Activated CD8-positive, alpha-beta memory T cell treated with anti-CD3 and anti-CD28 coated beads for 24 hours (primary cell): Measurements from ENCODE around the gene GTF2B.
"Not testable (repeated sequence)": the region's sequence is repeated elsewhere in the genome, so short reads cannot be mapped to it uniquely, and the experiment has no call there.

ENCODE experiments used
- DNase-seq: peaks from one replicate; pipeline ENCODE4 v3.0.0-alpha.2; 2020

GTF2B gene

DNA sequence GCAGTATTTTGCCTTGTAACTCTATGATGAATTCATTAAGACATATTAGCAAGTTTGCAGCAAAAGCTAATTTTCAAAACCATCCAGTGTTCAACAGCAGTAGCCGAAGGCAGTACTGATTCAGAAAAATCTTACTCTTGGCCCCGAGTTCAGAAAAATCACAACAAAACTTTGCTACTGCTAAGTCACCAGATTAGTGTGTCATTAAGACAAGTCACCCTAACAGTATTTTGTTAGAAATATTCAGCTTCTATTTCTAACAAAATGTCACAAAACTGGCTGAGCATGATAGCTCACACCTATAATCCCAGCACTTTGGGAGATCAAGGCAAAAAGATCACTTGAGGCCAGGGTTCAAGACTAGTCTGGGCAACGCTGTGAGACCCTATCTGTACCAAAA lies 8.2 kb downstream of the GTF2B start:
- no peak for DNase-seq

DNA sequence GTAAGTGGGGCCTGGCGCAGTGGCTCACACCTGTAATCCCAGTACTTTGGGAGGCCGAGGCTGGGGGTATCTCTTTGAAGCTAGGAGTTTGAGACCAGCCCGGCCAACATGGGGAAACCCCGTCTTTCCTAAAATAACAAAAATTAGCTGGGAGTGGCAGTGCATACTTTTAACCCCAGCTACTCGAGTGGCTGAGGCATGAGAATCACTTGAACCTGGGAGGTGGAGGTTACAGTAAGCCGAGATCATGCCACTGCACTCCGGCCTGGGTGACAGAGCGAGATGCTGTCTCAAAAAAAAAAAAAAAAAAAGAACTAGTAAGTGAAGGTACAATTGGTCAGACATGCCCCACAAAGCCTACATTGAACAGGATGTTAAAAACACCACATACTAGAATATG lies 10.7 kb downstream of the GTF2B start:
- not testable (repeated sequence) for DNase-seq

DNA sequence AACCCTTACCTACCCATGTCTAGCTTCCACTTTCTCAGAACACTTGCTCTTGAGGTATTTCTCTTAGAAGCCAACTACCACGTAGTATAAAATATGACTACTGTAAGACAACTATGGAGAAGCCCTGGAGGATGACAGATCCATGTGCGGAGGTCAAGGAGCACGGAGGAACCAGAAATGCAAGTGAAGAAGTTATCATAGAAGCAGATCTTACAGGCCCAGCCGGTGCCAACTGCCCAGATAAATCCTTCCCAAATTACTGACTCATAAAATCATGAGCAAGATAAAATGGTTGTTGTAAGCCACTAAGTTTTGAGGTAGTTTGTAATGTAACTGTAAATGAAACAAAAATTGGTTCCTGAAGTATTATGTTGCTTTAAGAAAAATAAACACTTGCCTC lies 12.6 kb downstream of the GTF2B start:
- no peak for DNase-seq

DNA sequence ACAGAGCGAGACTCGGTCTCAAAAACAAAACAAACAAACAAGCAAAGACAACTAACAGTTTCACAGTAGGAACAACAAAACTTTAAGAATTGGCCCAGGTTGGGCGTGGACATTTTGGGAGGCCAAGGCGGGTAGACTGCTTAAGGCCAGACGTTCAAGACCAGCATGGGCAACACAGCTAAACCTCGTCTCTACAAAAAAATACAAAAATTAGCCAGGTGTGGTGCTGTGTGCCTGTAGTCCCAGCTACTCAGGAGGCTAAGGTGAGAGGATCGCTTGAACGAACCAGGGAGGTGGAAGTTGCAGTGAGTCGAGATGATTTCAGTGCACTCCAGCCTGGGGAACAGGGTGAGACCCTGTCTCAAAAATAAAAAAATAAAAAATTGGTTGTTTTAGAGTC lies 13.5 kb downstream of the GTF2B start:
- no peak for DNase-seq

DNA sequence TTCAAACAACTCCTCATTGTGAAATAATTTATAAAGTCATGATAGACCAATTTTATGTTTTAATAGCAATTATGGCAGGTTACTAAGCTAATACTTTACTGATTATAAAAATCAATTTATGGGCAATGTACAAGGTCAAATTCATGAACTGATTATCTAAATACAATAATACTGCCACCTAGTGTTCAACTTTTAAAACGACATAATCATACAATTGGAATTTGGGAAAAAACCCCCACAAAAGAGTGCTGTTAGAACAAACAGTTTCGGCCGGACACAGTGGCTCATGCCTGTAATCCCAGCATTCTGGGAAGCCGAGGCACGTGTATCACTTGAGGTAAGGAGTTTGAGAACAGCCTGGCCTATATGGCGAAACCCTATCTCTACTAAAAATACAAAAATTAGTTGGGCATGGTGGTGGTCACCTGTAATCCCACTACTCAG lies 14.0 kb downstream of the GTF2B start:
- DNase-seq: no peak

DNA sequence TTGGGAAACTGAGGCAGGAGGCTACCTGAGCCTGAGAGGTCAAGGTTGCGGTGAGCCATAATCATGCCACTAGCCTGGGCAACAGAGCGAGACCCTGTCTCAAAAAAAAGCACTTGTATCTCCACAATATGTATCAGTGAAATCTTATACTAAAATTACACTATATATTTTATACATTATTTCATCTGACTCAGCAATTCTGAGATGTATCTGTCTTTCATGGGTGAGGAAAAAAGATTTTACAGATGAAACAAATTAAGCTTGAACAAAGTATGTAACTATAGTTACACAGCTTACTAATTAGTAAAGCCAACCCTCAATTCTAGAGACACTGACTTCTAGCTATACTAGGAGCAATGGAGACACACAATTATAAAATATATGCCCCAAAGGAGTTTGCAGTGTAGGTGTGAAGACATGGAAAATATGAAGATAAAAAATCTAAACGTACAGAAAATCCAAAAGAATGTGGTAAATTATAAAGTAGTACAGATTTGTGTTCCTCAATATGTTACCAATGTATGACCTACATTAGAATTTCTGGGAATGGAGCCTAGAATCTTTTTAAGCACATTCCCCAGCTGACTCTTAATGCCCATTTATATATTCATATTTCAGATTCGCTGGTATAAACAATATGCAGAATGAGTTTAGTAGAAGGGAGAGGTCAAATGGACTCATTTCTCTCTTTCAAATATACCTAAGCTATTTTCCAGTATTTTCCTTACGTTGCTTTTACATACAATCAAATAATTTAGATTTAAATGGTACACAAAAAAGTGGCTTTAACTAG lies 14.6 kb downstream of the GTF2B start:
- DNase-seq: no peak

DNA sequence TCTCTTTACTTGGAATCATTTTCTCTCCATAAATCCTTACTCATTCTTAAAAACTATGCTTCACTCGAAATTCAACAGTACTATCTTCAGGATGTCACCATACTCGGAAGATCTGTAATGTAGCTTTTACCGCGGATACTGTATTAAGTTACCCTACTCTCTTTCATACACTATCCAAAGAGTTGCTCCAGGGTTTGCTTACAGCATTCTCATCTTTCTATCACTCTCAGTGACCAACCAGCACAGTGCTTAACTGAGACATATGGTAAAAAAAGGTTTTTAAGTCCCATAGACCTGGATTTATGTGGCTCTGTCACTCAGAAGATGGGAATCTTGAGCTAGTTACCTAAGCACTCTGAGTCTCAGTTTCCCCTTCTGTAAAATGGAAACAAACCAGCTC lies 15.8 kb downstream of the GTF2B start:
- no peak for DNase-seq

DNA sequence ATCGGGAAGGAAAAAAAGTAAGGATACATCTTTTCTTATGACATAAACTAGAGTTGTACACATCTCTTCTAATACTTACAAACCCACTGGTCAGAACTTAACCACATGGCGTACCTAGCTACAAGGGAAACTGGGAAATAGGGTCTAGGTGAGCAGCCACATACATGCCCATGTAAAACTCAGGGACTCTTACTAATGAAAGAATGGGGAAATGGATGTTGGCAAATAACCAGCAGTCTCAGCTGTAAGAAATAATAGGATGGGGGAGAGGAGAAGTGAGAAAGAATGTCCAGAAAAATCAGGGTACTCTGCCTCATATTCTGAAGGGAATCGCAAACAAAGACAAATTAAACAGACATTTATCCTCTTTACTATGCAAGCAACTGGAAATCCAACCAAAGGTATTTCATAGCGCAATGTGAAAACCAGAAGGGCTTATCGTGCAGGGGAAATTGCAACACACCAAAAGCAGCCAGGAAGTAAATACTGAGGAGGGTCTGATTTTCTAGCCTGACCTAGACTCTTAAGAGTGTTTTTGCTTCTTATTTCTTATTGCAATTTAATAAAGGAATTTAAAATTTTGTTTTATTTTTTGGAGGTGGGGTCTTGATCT lies 17.5 kb downstream of the GTF2B start:
- no peak for DNase-seq

DNA sequence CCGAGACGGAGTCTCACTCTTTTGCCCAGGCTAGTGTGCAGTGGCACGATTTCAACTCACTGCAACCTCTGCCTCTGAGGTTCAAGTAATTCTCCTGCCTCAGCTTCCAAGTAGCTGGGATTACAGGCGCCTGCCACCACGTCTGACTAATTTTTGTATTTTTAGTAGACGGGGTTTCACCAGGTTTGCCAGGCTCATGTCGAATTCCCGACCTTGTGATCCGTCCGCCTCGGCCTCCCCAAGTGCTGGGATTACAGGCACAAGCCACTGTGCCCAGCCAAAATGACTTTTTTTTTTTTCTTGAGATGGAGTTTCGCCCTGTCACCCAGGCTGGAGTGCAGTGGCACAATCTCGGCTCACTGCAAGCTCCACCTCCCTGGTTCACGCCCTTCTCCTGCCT lies 21.7 kb downstream of the GTF2B start:
- not testable (repeated sequence) for DNase-seq

DNA sequence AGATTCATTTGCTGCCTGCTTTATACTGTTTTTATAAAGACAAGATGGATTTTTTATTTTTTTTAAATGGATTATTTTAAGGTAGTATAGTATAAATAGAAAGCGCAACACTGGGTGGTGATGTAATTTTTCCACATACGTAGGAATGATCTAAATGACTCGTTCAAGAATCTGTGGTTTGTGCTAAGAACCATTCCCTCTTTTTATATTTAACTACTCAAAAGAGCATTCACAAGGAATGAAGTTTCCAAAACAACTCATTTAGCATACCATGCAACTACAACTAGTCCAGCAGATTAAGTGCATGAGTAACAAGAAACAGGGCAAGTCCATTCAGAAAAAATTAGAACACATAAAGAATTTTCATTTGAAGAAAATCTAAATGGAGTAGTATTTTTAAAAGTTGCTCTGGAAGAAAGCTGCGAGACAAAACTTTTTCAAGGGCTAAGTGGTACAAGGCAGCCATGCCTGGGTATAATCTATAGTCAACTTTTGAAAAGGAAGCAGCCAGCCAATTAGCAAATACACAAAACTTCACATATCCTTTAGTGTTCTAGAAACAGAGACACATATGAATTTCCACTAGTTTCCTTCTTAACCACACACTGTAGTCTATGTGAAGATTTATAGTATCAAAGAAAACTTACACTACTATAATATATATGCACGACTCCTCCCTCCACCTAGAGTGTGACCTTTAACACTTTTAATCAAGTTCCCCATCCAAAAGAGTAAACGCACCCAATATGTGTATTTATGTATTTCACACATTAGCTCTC lies 23.4 kb downstream of the GTF2B start:
- no peak for DNase-seq

DNA sequence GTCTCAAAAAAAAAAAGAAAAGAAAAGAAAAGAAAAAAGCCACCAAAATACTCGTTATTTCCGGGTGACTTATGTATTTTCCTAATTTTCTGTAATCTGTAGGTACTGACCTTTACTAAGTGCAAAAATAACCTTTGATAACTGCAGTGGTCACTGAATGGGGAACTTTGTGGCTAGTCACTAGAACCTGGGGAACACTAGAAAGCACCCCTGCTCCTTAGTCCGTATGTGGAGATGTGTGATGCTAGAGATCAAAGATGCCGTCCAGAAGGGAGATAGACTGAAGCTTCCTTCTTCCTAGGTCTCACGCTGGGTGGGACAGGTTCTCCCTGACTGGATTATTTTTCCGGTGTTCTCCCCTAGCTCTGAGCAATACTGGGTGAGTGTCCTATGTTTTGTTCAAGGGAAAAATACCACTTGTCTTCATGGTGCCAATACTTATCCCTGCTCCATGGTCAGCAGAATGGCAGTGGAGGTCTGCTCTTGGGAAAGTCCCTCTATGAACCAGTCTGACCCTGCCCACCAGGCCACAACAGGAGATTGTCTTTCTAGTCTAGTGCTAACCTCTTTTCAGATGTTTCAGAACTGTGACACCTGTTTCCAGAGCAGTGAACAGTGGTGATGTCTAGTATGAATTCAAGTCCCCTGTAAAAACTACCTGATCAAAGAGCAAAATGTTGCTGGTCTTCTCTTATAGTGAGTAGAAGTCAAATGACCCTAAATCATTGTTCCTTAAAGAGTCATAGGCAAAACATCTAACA lies 39.9 kb downstream of the GTF2B start:
- no peak for DNase-seq

DNA sequence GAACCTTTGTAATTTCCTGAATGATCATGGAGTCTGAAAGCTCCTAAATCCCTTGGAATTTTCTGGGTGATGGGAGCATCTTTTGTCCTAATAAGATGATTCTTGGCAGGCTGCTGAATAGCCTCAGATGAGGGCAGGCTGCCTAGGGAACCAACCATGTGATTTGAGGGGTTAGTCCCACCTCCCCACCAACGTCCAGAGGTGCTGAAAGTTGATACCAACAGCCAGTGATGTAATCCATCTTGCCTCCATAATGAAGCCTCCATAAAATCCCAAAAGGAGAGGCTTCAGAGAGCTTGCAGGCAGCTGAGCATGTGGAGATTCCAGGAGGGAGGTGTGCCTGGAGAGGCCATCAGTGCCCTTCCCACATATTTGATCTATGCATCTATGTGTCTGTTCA lies 43.7 kb downstream of the GTF2B start:
- DNase-seq: no peak

DNA sequence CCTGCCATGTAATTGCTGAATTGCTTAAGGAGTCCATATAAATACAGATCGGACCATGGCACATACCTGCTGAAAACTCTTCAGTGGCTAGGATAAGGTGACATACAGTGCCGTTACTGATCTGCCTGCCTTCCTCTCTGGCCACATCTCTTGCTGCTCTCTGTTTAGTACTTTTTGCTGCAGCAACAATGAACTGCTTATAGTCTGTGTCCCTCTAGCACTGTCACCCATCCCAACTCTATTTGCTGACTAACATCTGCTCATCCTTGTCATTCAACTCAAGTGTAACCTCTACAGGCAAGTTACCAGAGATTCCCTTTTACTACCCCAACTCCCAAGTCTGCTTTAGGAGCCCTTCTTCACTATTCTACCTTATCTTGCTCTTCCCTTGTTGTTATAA lies 65.6 kb downstream of the GTF2B start:
- DNase-seq: no peak

DNA sequence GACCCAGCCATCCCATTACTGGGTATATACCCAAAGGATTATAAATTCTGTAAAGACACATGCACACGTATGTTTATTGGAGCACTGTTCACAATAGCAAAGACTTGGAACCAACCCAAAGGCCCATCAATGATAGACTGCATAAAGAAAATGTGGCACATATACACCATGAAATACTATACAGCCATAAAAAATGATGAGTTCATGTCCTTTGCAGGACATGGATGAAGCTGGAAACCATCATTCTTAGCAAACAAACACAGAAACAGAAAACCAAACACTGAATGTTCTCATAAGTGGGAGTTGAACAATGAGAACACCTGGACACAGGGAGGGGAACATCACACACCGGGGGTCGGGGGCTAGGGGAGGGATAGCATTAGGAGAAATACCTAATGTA lies 71.7 kb downstream of the GTF2B start:
- not testable (repeated sequence) for DNase-seq

DNA sequence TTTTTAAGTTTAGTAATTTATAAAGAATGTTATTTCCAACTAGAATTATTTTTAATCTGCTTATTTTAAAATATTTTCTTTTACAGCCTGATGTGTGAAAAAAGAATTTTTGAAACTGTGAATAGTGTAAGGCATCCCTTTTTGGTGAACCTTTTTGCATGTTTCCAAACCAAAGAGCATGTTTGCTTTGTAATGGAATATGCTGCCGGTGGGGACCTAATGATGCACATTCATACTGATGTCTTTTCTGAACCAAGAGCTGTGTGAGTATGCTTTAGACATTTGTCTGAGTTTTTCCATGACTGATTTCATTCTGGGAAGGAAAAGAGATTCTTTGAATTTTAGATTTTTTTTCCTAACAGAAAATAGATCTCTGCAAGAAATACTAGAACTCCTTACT lies 77.9 kb downstream of the GTF2B start:
- no peak for DNase-seq

DNA sequence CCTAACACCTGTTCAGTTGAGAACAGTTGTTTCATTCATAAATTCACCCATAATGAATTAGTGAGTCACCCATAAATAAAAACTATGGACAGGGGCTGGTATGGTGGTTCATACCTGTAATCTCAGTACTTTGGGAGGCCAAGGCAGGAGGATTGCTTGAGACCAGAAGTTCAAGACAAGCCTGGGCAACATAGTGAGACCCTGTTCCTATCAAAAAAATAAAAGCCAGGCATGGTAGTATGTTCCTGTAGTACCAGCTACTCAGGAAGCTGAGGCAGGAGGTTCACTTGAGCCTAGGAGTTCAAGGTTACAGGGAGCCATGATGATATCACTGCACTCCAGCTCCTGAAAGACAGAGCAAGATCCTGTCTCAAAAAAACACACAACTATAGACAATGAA lies 79.0 kb downstream of the GTF2B start:
- no peak for DNase-seq

DNA sequence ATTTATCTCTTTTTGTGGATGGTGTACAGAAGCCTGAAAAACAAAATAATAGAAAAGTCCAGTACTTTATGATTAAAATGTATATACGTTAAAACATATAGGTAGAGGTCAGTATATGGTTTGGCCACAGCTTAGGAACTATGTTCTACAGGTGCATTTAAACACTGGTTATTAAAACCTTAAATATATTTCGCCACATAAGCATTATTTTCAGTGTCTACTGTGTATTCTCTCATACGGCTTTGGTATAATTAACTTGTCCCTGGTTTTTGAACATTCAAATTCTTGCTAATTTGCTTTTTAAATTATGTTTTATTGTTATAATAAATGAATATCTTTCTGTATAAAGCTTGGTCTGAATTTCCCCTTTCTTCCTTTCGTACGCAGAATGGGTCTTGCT lies 87.9 kb downstream of the GTF2B start:
- DNase-seq: no peak

DNA sequence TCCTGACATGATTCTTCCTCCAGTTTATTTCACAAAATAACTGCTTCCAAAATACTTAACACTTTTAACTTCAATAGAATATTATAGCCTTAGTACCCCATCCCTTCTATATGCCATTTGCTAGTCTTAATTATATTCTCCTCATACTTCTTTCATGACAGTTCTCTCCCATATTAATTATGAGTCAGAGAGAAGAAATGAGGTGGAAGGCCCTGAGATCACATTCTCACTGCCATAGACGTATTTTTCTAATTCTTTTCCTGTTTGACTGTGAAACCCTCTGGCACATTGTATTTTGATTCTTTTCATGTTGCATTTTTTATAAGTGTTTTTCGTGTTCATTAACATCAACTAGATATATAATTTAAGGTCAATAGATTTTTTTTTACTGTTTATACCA lies 88.4 kb downstream of the GTF2B start:
- DNase-seq: no peak
